Measurements from ENCODE around the gene GALNT18.

The GALNT18 gene

DNA sequence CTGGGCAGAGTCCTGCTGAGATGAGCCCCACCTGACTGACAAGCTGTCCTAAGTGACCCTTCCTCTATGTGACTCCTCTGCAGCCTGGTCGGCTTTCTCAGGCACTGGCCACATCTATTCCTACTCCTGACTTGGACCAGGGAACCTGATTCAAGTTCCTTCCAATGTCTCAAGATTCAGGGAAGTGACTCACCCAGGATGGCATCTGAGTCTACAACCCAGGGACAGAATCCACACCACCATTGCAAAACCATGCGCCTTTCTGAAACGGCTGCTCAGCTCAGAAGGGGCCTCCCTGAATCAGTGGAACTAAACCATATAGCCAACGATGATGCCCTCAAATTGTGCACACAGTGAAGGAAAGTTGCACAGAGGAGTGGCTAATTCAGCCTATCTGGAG lies 204.9 kb downstream of the GALNT18 start:
- 85% methylated on average over 4 of the region's 4 CpGs for WGBS

DNA sequence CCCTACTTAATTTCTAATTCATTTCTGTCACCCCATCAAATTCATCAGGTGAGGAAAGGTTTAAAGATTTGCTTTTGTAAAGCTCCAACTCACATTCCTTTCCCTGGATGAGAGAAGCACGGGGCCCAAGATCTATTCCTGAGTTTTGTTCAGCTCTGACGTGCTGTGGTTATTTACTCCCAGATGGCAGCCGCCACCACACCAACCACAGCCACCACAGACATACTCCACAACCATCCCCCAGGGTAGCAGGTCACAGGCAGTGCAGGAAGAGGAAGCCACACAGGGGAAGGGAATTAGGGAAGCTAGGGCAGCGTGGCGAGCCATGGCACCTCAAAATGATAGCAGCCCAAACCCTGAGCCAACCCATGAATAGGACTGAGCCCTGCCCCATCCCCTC lies 205.3 kb downstream of the GALNT18 start:
- H3K9ac ChIP-seq (ENCODE audit: low read depth, low read length): no peak overlapping the region
- H3K27me3 ChIP-seq (ENCODE audit: insufficient read depth, low read length): no peaks in the 10 kb centered on the region
- no peak overlapping the region for H3K27ac ChIP-seq (ENCODE audit: low read depth, low read length)
- no peaks in the 10 kb centered on the region for H3K9me3 ChIP-seq (ENCODE audit: insufficient read depth, low read depth, low read length)
- no peak overlapping the region for H3K4me3 ChIP-seq (ENCODE audit: low read length)
- H3K36me3 ChIP-seq (ENCODE audit: insufficient read depth, low read length): no peaks in the 10 kb centered on the region
- WGBS: 93% methylated on average over 5 of the region's 5 CpGs
- peaks cover 9% of the 10 kb centered on the region; the same call in 1 of the 2 replicates for H3K4me1 ChIP-seq (ENCODE audit: insufficient read depth, low read length)

More for the DNA sequence above, 204.9 kb downstream of the GALNT18 start:
- no peak overlapping the region for H3K4me3 ChIP-seq (ENCODE audit: low read length)
- H3K36me3 ChIP-seq (ENCODE audit: insufficient read depth, low read length): no peaks in the 10 kb centered on the region
- H3K4me1 ChIP-seq (ENCODE audit: insufficient read depth, low read length): peaks cover 11% of the 10 kb centered on the region; the same call in 1 of the 2 replicates
- no peak overlapping the region; the same call in 1 of the 2 replicates for H3K9ac ChIP-seq (ENCODE audit: low read depth, low read length)
- no peaks in the 10 kb centered on the region for H3K27me3 ChIP-seq (ENCODE audit: insufficient read depth, low read length)
- no peaks in the 10 kb centered on the region for H3K9me3 ChIP-seq (ENCODE audit: insufficient read depth, low read depth, low read length)
- H3K27ac ChIP-seq (ENCODE audit: low read depth, low read length): no peak overlapping the region

DNA sequence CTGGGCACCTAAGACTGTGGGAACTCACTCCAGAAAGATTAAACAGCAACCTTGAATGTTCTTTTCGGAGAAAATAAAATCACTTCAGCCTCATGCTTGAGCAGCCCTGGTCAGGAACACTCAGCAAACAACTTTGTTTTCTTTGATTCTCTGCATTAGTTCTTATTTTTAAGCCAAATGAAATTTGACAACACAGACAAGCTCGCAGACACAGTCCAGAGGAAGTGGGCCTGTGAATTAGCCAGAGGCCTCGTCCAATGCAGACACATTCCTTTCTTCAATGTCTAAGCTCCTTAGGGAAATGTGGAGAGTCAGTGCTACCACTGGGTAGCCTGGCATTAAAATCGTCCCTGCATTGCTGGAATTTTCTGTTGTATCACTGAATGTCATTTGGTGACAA lies 205.9 kb downstream of the GALNT18 start:
- H3K4me1 ChIP-seq (ENCODE audit: insufficient read depth, low read length): 0 out of 2 replicates have a peak, but pooled peaks cover 5% of the 10 kb centered on the region

DNA sequence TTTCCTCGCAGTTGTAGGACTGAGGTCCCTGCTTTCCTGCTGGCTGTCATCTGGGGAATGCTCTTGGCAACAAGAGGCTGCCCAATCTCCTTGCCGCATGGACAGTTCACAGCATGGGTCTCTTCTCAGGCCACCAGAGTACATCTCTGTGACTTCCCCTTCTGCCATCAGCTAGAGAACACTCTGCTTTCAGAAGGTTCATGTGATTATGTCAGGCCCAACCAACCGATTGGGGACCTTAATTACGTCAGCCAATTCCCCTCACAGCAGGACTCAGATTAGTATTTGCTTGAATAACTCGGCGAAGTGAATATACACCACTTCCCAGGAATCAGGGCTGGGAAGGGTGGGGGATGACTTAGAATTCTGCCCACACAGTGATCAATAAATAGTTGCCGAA lies 206.8 kb downstream of the GALNT18 start:
- H3K27ac ChIP-seq (ENCODE audit: low read depth, low read length): no peak overlapping the region
- H3K9ac ChIP-seq (ENCODE audit: low read depth, low read length): no peak overlapping the region
- no peaks in the 10 kb centered on the region for H3K27me3 ChIP-seq (ENCODE audit: insufficient read depth, low read length)
- no peaks in the 10 kb centered on the region for H3K9me3 ChIP-seq (ENCODE audit: insufficient read depth, low read depth, low read length)
- H3K4me3 ChIP-seq (ENCODE audit: low read length): no peak overlapping the region
- 94% methylated on average over 7 of the region's 7 CpGs for WGBS
- no peaks in the 10 kb centered on the region for H3K36me3 ChIP-seq (ENCODE audit: insufficient read depth, low read length)
- H3K4me1 ChIP-seq (ENCODE audit: insufficient read depth, low read length): 0 out of 2 replicates have a peak, but pooled peaks cover 5% of the 10 kb centered on the region

More for the DNA sequence above, 205.9 kb downstream of the GALNT18 start:
- H3K4me3 ChIP-seq (ENCODE audit: low read length): no peak overlapping the region
- no peaks in the 10 kb centered on the region for H3K27me3 ChIP-seq (ENCODE audit: insufficient read depth, low read length)
- H3K36me3 ChIP-seq (ENCODE audit: insufficient read depth, low read length): no peaks in the 10 kb centered on the region
- WGBS: 89% methylated on average over 4 of the region's 4 CpGs
- no peak overlapping the region for H3K9ac ChIP-seq (ENCODE audit: low read depth, low read length)
- H3K9me3 ChIP-seq (ENCODE audit: insufficient read depth, low read depth, low read length): no peaks in the 10 kb centered on the region
- H3K27ac ChIP-seq (ENCODE audit: low read depth, low read length): no peak overlapping the region

GRCh38 chr11:11413776-11414175 lies 208.0 kb downstream of the GALNT18 start:
- Histone ChIP-seq H3K9ac (ENCODE audit: low read depth, low read length) (no peak overlapping the region), H3K4me1 (ENCODE audit: insufficient read depth, low read length) (0 out of 2 replicates have a peak, but pooled peaks cover 5% of the 10 kb centered on the region), H3K36me3 (ENCODE audit: insufficient read depth, low read length) (no peaks in the 10 kb centered on the region), H3K4me3 (ENCODE audit: low read length) (no peak overlapping the region), H3K27me3 (ENCODE audit: insufficient read depth, low read length) (no peaks in the 10 kb centered on the region), H3K27ac (ENCODE audit: low read depth, low read length) (no peak overlapping the region), H3K9me3 (ENCODE audit: insufficient read depth, low read depth, low read length) (no peaks in the 10 kb centered on the region)
- WGBS: 95% methylated on average over 6 of the region's 6 CpGs

DNA sequence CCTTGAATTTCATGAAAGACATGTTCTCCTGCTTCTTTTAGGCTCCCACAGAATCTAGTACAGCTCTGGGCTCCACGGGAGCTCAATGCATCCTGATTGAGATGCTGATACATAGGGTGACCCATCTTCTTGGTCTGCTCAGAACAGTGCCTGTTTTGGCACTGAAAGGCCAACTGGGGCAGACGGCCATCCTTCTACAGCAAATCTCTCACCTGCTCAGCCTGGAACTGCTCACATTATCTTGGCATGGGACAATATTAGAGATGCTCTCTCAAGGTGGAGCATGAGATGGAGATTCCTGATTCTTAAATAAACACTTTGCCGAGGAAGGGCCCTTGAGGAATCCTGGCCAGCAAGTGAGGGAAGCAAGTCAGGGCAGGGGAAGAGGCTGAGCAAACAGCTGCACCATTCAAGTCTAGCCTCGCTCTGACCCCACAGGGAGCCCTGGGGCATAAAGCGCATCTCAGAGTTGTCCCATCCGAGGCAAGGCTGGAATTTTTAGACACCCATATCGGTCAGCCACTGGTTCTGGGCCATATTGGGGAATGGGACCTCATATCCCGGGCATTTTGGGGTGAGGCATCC lies 210.3 kb downstream of the GALNT18 start:
- 95% methylated on average over 8 of the region's 8 CpGs for WGBS

GRCh38 chr11:11409901-11410300 lies 211.9 kb downstream of the GALNT18 start:
- H3K4me3 ChIP-seq (ENCODE audit: low read length): no peak overlapping the region
- no peak overlapping the region for H3K27ac ChIP-seq (ENCODE audit: low read depth, low read length)
- 71% methylated on average over 2 of the region's 3 CpGs for WGBS
- H3K27me3 ChIP-seq (ENCODE audit: insufficient read depth, low read length): no peaks in the 10 kb centered on the region
- H3K9me3 ChIP-seq (ENCODE audit: insufficient read depth, low read depth, low read length): no peaks in the 10 kb centered on the region
- no peak overlapping the region for H3K9ac ChIP-seq (ENCODE audit: low read depth, low read length)
- no peaks in the 10 kb centered on the region for H3K36me3 ChIP-seq (ENCODE audit: insufficient read depth, low read length)
- no peaks in the 10 kb centered on the region; the same call in 1 of the 2 replicates for H3K4me1 ChIP-seq (ENCODE audit: insufficient read depth, low read length)

More for the DNA sequence above, 210.3 kb downstream of the GALNT18 start:
- H3K27me3 ChIP-seq (ENCODE audit: insufficient read depth, low read length): no peaks in the 10 kb centered on the region
- no peak overlapping the region for H3K4me3 ChIP-seq (ENCODE audit: low read length)
- no peaks in the 10 kb centered on the region for H3K36me3 ChIP-seq (ENCODE audit: insufficient read depth, low read length)
- no peaks in the 10 kb centered on the region; the same call in 1 of the 2 replicates for H3K4me1 ChIP-seq (ENCODE audit: insufficient read depth, low read length)
- no peak overlapping the region for H3K27ac ChIP-seq (ENCODE audit: low read depth, low read length)
- H3K9ac ChIP-seq (ENCODE audit: low read depth, low read length): no peak overlapping the region
- H3K9me3 ChIP-seq (ENCODE audit: insufficient read depth, low read depth, low read length): no peaks in the 10 kb centered on the region

DNA sequence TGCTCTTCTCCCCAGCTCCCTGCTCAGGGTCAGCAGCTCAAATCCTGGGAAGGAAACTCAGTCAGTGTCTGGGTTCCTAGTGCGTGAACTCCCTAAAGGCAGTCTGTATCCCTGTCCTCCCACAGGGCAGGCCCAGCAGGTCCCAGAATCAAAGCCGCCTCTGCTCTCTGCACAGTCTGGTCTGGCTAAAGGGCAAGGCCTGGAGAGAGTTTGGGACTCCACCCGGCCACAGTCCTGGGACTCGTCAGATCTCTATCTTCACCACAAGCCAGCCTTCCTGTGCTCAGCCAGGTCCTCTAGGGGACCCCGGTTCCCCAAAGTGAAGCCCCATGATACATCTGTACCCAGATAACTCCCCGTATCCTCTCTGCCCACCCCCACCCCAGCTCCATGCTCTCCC lies 212.6 kb downstream of the GALNT18 start:
- no peaks in the 10 kb centered on the region for H3K9me3 ChIP-seq (ENCODE audit: insufficient read depth, low read depth, low read length)
- H3K36me3 ChIP-seq (ENCODE audit: insufficient read depth, low read length): no peaks in the 10 kb centered on the region
- no peaks in the 10 kb centered on the region for H3K27me3 ChIP-seq (ENCODE audit: insufficient read depth, low read length)
- no peak overlapping the region for H3K9ac ChIP-seq (ENCODE audit: low read depth, low read length)
- WGBS: 91% methylated on average over 6 of the region's 6 CpGs
- H3K4me1 ChIP-seq (ENCODE audit: insufficient read depth, low read length): peaks cover 2% of the 10 kb centered on the region
- H3K27ac ChIP-seq (ENCODE audit: low read depth, low read length): no peak overlapping the region
- no peak overlapping the region for H3K4me3 ChIP-seq (ENCODE audit: low read length)

- H3K9ac ChIP-seq (ENCODE audit: low read depth, low read length): no peak overlapping the region
- H3K9me3 ChIP-seq (ENCODE audit: insufficient read depth, low read depth, low read length): no peaks in the 10 kb centered on the region
- H3K36me3 ChIP-seq (ENCODE audit: insufficient read depth, low read length): no peaks in the 10 kb centered on the region
- H3K4me3 ChIP-seq (ENCODE audit: low read length): no peak overlapping the region
- H3K27me3 ChIP-seq (ENCODE audit: insufficient read depth, low read length): no peaks in the 10 kb centered on the region
- no peak overlapping the region for H3K27ac ChIP-seq (ENCODE audit: low read depth, low read length)
- 95% methylated on average over 11 of the region's 11 CpGs for WGBS
- H3K4me1 ChIP-seq (ENCODE audit: insufficient read depth, low read length): peaks cover 5% of the 10 kb centered on the region
These were observed 213.2 kb downstream of the GALNT18 start for GRCh38 chr11:11408436-11409221.

GRCh38 chr11:11407763-11408084 lies 214.1 kb downstream of the GALNT18 start:
- Histone ChIP-seq H3K27me3 (ENCODE audit: insufficient read depth, low read length) (no peaks in the 10 kb centered on the region), H3K9me3 (ENCODE audit: insufficient read depth, low read depth, low read length) (no peaks in the 10 kb centered on the region), H3K27ac (ENCODE audit: low read depth, low read length) (no peak overlapping the region), H3K4me3 (ENCODE audit: low read length) (no peak overlapping the region), H3K4me1 (ENCODE audit: insufficient read depth, low read length) (peaks cover 5% of the 10 kb centered on the region), H3K36me3 (ENCODE audit: insufficient read depth, low read length) (no peaks in the 10 kb centered on the region), H3K9ac (ENCODE audit: low read depth, low read length) (no peak overlapping the region)
- 79% methylated on average over 5 of the region's 5 CpGs for whole genome bisulfite sequencing

DNA sequence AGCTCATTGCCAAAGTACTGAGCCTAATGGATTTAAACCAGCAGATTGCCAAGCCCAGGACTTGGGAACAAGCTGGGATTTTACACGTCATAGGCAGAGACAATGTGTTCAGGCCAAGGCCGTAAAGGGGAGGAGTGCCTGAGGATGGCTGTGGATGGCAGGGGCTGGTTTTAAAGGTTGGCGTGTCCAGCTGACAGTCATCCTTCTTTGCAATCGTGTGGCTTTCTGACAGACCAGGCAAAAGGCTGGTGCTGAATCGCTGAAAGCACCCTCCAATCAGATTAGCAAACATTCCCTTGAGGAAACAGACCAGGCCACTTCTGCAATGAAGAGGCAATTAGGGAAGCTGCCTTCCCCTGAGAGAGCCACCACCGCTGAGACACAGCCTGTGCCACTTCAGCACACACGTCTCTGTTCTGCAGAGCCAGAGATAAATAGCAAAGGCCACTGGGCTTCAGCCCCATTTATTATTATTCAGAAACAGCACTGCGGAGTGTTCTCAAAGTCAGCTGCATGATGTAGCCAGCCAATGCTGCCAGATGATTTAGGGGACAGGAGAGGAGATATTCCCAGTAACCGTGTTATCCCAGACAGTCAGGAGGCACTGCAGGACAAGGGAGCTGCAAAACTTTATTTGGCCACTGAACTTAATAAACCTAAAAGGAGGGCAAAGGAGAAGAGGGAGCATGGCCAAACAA lies 214.6 kb downstream of the GALNT18 start:
- WGBS: 86% methylated on average over 9 of the region's 9 CpGs
- H3K4me3 ChIP-seq (ENCODE audit: low read length): no peak overlapping the region
- H3K9me3 ChIP-seq (ENCODE audit: insufficient read depth, low read depth, low read length): no peaks in the 10 kb centered on the region
- H3K9ac ChIP-seq (ENCODE audit: low read depth, low read length): no peak overlapping the region
- peaks cover 5% of the 10 kb centered on the region for H3K4me1 ChIP-seq (ENCODE audit: insufficient read depth, low read length)
- H3K27ac ChIP-seq (ENCODE audit: low read depth, low read length): no peak overlapping the region
- no peaks in the 10 kb centered on the region for H3K36me3 ChIP-seq (ENCODE audit: insufficient read depth, low read length)
- no peaks in the 10 kb centered on the region for H3K27me3 ChIP-seq (ENCODE audit: insufficient read depth, low read length)
